ENCODE data around the gene NTSR1. TPM values are rescaled to one million over a fixed set of nuclear protein-coding genes. Genes with fewer than 3 reads are reported as not detected.

Gene NTSR1
- total RNA-seq, 1 experiment from 2014 or later = 44.1 TPM

DNA sequence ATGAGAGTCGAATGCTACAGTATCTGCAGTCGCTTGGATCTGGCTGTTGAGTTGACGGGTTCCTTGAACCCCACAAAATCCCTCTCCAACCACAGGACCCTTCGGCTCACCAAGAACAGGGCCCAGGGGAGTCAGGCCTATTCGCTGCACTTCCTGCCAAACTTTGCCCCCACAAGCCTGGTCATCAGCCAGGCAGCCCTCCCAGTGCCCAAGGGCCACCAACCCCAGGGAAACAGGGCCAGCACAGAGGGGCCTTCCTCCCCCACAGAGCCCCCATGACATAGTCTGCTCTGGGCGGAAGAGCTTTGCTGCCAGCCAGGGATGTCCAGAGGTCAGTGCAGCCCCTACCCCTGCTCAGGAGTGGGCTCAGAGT, 53.1 kb downstream of the NTSR1 start:
- Histone ChIP-seq H3K4me1 (ENCODE audit: control insufficient read depth, insufficient read depth, low read length) (no peaks in the 10 kb centered on the region), H3K4me3 (ENCODE audit: low read depth in 2 of 2, low read length in 2 of 2) (no peak overlapping the region), H3K27ac (ENCODE audit: low read length) (no peak overlapping the region), H3K27me3 (ENCODE audit: control insufficient read depth, insufficient read depth, low read length) (no peaks in the 10 kb centered on the region), H3K36me3 (ENCODE audit: control insufficient read depth, insufficient read depth, low read length) (no peaks in the 10 kb centered on the region), H3K9me3 (ENCODE audit: control insufficient read depth, insufficient read depth, low read depth, low read length) (no peaks in the 10 kb centered on the region)
- ATAC-seq (no peak), DNase-seq (ENCODE audit: low read depth, low spot score) (no peak)
- TF ChIP-seq, protein P1, sequence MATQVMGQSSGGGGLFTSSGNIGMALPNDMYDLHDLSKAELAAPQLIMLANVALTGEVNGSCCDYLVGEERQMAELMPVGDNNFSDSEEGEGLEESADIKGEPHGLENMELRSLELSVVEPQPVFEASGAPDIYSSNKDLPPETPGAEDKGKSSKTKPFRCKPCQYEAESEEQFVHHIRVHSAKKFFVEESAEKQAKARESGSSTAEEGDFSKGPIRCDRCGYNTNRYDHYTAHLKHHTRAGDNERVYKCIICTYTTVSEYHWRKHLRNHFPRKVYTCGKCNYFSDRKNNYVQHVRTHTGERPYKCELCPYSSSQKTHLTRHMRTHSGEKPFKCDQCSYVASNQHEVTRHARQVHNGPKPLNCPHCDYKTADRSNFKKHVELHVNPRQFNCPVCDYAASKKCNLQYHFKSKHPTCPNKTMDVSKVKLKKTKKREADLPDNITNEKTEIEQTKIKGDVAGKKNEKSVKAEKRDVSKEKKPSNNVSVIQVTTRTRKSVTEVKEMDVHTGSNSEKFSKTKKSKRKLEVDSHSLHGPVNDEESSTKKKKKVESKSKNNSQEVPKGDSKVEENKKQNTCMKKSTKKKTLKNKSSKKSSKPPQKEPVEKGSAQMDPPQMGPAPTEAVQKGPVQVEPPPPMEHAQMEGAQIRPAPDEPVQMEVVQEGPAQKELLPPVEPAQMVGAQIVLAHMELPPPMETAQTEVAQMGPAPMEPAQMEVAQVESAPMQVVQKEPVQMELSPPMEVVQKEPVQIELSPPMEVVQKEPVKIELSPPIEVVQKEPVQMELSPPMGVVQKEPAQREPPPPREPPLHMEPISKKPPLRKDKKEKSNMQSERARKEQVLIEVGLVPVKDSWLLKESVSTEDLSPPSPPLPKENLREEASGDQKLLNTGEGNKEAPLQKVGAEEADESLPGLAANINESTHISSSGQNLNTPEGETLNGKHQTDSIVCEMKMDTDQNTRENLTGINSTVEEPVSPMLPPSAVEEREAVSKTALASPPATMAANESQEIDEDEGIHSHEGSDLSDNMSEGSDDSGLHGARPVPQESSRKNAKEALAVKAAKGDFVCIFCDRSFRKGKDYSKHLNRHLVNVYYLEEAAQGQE (IDR thresholded peaks at IDR 0.05; ENCODE audit: insufficient read depth in 1 of 2, low read depth in 2 of 2, low read length in 1 of 2) = no peak
- TF ChIP-seq, protein P2, sequence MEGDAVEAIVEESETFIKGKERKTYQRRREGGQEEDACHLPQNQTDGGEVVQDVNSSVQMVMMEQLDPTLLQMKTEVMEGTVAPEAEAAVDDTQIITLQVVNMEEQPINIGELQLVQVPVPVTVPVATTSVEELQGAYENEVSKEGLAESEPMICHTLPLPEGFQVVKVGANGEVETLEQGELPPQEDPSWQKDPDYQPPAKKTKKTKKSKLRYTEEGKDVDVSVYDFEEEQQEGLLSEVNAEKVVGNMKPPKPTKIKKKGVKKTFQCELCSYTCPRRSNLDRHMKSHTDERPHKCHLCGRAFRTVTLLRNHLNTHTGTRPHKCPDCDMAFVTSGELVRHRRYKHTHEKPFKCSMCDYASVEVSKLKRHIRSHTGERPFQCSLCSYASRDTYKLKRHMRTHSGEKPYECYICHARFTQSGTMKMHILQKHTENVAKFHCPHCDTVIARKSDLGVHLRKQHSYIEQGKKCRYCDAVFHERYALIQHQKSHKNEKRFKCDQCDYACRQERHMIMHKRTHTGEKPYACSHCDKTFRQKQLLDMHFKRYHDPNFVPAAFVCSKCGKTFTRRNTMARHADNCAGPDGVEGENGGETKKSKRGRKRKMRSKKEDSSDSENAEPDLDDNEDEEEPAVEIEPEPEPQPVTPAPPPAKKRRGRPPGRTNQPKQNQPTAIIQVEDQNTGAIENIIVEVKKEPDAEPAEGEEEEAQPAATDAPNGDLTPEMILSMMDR (IDR thresholded peaks at IDR 0.05) = no peak
- TF ChIP-seq POLR2AphosphoS5 (IDR thresholded peaks at IDR 0.05; ENCODE audit: low read depth, low read length) (no peak), TCF7L2 (IDR thresholded peaks at IDR 0.05; ENCODE audit: low read depth, low read length) (no peak), SIN3A (IDR thresholded peaks at IDR 0.05; ENCODE audit: borderline replicate concordance, insufficient read depth, low read depth, low read length) (no peak)
- CTCF ChIA-PET = interaction anchor here (0.5 kb wide), 1 partner anchor 33 kb away, joined by 4 read pairs; no protein-coding TSS in a partner anchor
- intact Hi-C loops (cut with micrococcal nuclease; ENCODE audit: unreplicated experiment) (no loop called here), in situ Hi-C loops (cut with HindIII; ENCODE audit: low pct_unique_long_range_greater_than_20kb, low sequenced_read_pairs) (no loop called here)
- POLR2A ChIA-PET = no interaction called here
- no TSS peak for BruUV-seq (replicated peaks)

DNA sequence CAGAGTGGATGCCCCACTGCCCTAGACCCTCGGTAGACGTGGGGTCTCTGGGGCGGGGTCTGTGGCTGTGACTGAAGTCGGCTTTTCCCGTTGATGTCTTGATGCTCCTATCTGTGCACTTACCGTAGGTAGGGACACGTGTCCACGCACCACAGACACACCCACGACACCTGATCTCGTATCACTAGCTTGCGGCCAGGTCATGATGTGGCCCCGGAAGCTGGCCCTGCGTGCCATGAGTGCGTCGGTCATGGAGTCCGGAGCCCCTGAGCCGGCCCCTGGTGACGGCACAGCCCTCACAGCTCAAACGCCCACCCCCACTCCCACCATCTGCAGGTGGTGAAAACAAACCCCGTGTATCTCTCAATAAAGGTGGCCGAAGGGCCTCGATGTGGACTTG, 53.7 kb downstream of the NTSR1 start:
- DNase-seq (ENCODE audit: low read depth, low spot score) = no peak
- POLR2A ChIA-PET = no interaction called here
- TF ChIP-seq POLR2AphosphoS5 (IDR thresholded peaks at IDR 0.05; ENCODE audit: low read depth, low read length) = no peak
- TF ChIP-seq, protein P1 (IDR thresholded peaks at IDR 0.05; ENCODE audit: insufficient read depth in 1 of 2, low read depth in 2 of 2, low read length in 1 of 2) = no peak
- TF ChIP-seq SIN3A (IDR thresholded peaks at IDR 0.05; ENCODE audit: borderline replicate concordance, insufficient read depth, low read depth, low read length) = no peak
- TF ChIP-seq TCF7L2 (IDR thresholded peaks at IDR 0.05; ENCODE audit: low read depth, low read length) = no peak
- TF ChIP-seq, protein P2 (IDR thresholded peaks at IDR 0.05) = no peak
- CTCF ChIA-PET = no interaction called here
- intact Hi-C loops (cut with micrococcal nuclease; ENCODE audit: unreplicated experiment) (no loop called here), in situ Hi-C loops (cut with HindIII; ENCODE audit: low pct_unique_long_range_greater_than_20kb, low sequenced_read_pairs) (no loop called here)
- H3K9me3 ChIP-seq (ENCODE audit: control insufficient read depth, insufficient read depth, low read depth, low read length) = no peaks in the 10 kb centered on the region
- H3K4me3 ChIP-seq (ENCODE audit: low read depth in 2 of 2, low read length in 2 of 2) = no peak overlapping the region
- ATAC-seq = no peak
- H3K4me1 ChIP-seq (ENCODE audit: control insufficient read depth, insufficient read depth, low read length) = no peaks in the 10 kb centered on the region
- BruUV-seq (replicated peaks) = no TSS peak
- H3K27ac ChIP-seq (ENCODE audit: low read length) = no peak overlapping the region
- H3K27me3 ChIP-seq (ENCODE audit: control insufficient read depth, insufficient read depth, low read length) = no peaks in the 10 kb centered on the region
- no peaks in the 10 kb centered on the region for H3K36me3 ChIP-seq (ENCODE audit: control insufficient read depth, insufficient read depth, low read length)

All from Panc1 (cell line).